OCI-LY7 (cell line): ENCODE results near the gene PITX2. TPM values are rescaled to one million over a fixed set of nuclear protein-coding genes. Genes with fewer than 3 reads are reported as not detected.

Source experiments
- BruUV-seq: library from RNA; stranded (reverse); fragments of 400-500 nt; replicated peaks from 2 replicates; lab custom pipeline; 2021; lab: Mats Ljungman, UMichigan
- CTCF ChIA-PET: fragments of 300-600 bp; sonication (Branson Sonifier 250); formaldehyde crosslinking; loops from one replicate; lab custom pipeline; 2022; ENCODE audit warnings: antibody characterized with exemption; ENCODE audit not compliant: unreplicated experiment; lab: Charles Lee
- POLR2A ChIA-PET: fragments of 300-600 bp; sonication (Branson Sonifier 250); formaldehyde crosslinking; loops from one replicate; lab custom pipeline; 2022; ENCODE audit warnings: antibody characterized with exemption; lab: Charles Lee
- DNase-seq: peaks from one replicate; pipeline ENCODE4 v3.0.0-alpha.2; 2015; ENCODE audit warnings: low spot score
- H2AFZ ChIP-seq: fragments of 200-600 bp; sonication (generic), shearing (Covaris generic); 2 replicates; pipeline ENCODE4 v1.6.1; 2014; ENCODE audit warnings: mild to moderate bottlenecking, antibody characterized with exemption, low read length, moderate library complexity
- H3K27ac ChIP-seq: fragments of 200-600 bp; sonication (generic); 2 replicates; pipeline ENCODE4 v1.5.1; 2014; ENCODE audit warnings: mixed run types, low read depth, mild to moderate bottlenecking, moderate library complexity, low read length, inconsistent platforms; ENCODE audit not compliant: poor library complexity, severe bottlenecking
- H3K36me3 ChIP-seq: fragments of 200-600 bp; sonication (generic); 2 replicates; pipeline ENCODE4 v1.6.1; 2014; ENCODE audit warnings: mild to moderate bottlenecking, antibody characterized with exemption, low read length, moderate library complexity, mixed read lengths; ENCODE audit not compliant: insufficient read depth
- H3K4me1 ChIP-seq: fragments of 200-600 bp; sonication (generic); 2 replicates; pipeline ENCODE4 v1.5.1; 2014; ENCODE audit warnings: mild to moderate bottlenecking, low read length; ENCODE audit not compliant: insufficient read depth, poor library complexity, severe bottlenecking
- H3K4me2 ChIP-seq: fragments of 200-600 bp; sonication (generic); 2 replicates; pipeline ENCODE4 v1.6.1; 2014; ENCODE audit warnings: mild to moderate bottlenecking, low read length
- H3K4me3 ChIP-seq: fragments of 200-600 bp; sonication (generic); 2 replicates; pipeline ENCODE4 v1.5.1; 2014; ENCODE audit warnings: mild to moderate bottlenecking, low read depth, low read length; ENCODE audit not compliant: poor library complexity, severe bottlenecking
- H3K79me2 ChIP-seq: fragments of 200-600 bp; sonication (generic); 2 replicates; pipeline ENCODE4 v1.6.1; 2016; ENCODE audit warnings: low read depth, mild to moderate bottlenecking, low read length, moderate library complexity, mixed read lengths; ENCODE audit not compliant: insufficient read depth
- H3K9me2 ChIP-seq: fragments of 200-600 bp; sonication (generic); 2 replicates; pipeline ENCODE4 v1.6.1; 2016; ENCODE audit warnings: mild to moderate bottlenecking, low read length, mixed read lengths; ENCODE audit not compliant: insufficient read depth
- H3K9me3 ChIP-seq: fragments of 200-600 bp; sonication (generic); 2 replicates; pipeline ENCODE4 v1.6.1; 2014; ENCODE audit warnings: mild to moderate bottlenecking, mixed run types, low read length, mixed read lengths
- H4K20me1 ChIP-seq: fragments of 200-600 bp; sonication (generic); 2 replicates; pipeline ENCODE4 v1.6.1; 2014; ENCODE audit warnings: mild to moderate bottlenecking, antibody characterized with exemption, low read length, moderate library complexity, mixed read lengths; ENCODE audit not compliant: insufficient read depth
- EZH2phosphoT487 ChIP-seq: fragments of 200-600 bp; sonication (generic); IDR thresholded peaks from 2 replicates; pipeline ENCODE4 v1.6.1; 2018; ENCODE audit warnings: low read depth, borderline replicate concordance, mild to moderate bottlenecking, mixed run types, antibody characterized with exemption, low read length, moderate library complexity, mixed read lengths
- intact Hi-C: fragments of 100-400 bp; cut with micrococcal nuclease; formaldehyde crosslinking; loops from one replicate; pipeline ENCODE4 v1.10.0; 2022; ENCODE audit not compliant: unreplicated experiment
- total RNA-seq, 2 experiments: library from RNA; depleted of rRNA in 1 of 2; stranded (reverse); fragments of >200 nt in 1 of 2; shearing (Covaris generic) in 1 of 2; gene quantifications; 2 replicates each; pipeline ENCODE4 v1.2.3, GENCODE V29; 2014 to 2022
- TF ChIP-seq, protein P1 (sequence below): fragments of 200-600 bp; sonication (generic); conservative IDR thresholded peaks from 2 replicates; pipeline ENCODE4 v1.5.1; 2014; ENCODE audit warnings: mild to moderate bottlenecking, antibody characterized with exemption, low read length, moderate library complexity, mixed read lengths

PITX2 gene
- total RNA-seq, 2 experiments from 2014 or later, result 4.4 to 6.5 TPM

DNA sequence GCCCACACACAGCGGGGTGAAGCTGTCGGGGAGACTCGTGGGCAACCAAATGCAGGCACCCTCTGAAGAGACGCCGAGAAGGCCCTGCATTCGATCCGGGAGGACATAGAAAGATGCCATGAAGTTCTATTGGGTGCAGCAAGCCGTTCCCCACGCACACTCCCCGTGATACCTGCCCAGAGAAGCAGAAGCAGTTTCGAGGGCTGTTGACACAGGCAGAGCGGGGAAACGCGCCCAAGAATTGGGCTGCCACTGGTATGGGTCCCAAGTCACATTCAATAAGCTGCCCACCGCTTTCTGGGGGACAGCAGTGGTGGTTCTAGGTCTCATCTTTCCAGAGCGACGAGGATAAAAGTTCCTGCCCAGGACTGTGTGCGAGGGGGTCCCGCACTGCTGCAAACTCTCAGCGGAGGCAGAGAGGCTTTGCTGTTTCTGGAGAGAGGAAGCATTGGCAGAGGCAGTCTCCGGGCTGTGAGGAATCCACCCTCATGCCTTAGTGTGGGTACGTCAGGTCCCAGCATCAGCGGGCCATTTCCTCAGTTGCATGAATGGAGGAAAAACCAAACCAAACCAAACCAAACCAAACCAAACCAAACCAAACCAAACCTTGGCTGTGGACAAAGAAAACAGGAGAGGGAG, 10.1 kb downstream of the PITX2 start:
- intact Hi-C loops, result no loop called here
- H3K4me1 ChIP-seq, result no peaks in the 10 kb centered on the region
- BruUV-seq, result no TSS peak
- no peak overlapping the region for H2AFZ ChIP-seq
- CTCF ChIA-PET, result no interaction called here
- H3K79me2 ChIP-seq, result no peaks in the 10 kb centered on the region
- TF ChIP-seq, protein P1, sequence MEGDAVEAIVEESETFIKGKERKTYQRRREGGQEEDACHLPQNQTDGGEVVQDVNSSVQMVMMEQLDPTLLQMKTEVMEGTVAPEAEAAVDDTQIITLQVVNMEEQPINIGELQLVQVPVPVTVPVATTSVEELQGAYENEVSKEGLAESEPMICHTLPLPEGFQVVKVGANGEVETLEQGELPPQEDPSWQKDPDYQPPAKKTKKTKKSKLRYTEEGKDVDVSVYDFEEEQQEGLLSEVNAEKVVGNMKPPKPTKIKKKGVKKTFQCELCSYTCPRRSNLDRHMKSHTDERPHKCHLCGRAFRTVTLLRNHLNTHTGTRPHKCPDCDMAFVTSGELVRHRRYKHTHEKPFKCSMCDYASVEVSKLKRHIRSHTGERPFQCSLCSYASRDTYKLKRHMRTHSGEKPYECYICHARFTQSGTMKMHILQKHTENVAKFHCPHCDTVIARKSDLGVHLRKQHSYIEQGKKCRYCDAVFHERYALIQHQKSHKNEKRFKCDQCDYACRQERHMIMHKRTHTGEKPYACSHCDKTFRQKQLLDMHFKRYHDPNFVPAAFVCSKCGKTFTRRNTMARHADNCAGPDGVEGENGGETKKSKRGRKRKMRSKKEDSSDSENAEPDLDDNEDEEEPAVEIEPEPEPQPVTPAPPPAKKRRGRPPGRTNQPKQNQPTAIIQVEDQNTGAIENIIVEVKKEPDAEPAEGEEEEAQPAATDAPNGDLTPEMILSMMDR, result no peak
- no peak for TF ChIP-seq EZH2phosphoT487
- no peak overlapping the region for H3K4me3 ChIP-seq
- DNase-seq, result no peak
- no peaks in the 10 kb centered on the region for H3K9me3 ChIP-seq
- H3K36me3 ChIP-seq, result no peaks in the 10 kb centered on the region
- H4K20me1 ChIP-seq, result no peaks in the 10 kb centered on the region
- no peak overlapping the region for H3K4me2 ChIP-seq
- H3K9me2 ChIP-seq, result no peaks in the 10 kb centered on the region
- no peak overlapping the region for H3K27ac ChIP-seq
- POLR2A ChIA-PET, result interaction anchor here (1.0 kb wide), 1 partner anchor 16 kb away, joined by 3 read pairs; no protein-coding TSS in a partner anchor

DNA sequence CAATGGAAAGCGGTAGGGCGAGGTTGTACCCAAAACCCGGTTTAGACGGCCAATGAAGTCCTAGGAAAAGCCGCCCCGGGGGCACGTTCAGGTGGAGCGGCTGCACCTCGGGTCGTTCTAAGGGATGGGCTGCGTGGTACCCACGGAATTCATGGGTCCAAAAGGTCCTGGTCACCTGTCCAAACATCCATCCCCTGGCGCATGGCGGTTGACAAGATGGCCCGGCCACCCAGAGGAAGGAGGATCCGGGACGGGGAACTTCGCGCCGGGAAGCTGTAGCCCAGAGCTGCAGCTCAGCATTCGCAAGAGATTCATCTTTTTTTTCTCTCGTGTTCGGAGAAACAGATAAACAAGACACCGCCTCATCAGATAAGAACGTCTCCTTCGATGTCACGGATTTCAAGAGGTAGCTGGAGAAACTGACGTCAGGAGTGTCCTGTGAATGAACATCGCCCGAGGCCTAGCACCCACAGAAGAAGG, 10.9 kb downstream of the PITX2 start:
- no peak overlapping the region for H3K4me2 ChIP-seq
- intact Hi-C loops, result no loop called here
- no peaks in the 10 kb centered on the region for H3K79me2 ChIP-seq
- no peak overlapping the region for H3K4me3 ChIP-seq
- POLR2A ChIA-PET, result no interaction called here
- no peaks in the 10 kb centered on the region for H3K9me3 ChIP-seq
- no TSS peak for BruUV-seq
- CTCF ChIA-PET, result no interaction called here
- H3K36me3 ChIP-seq, result no peaks in the 10 kb centered on the region
- H2AFZ ChIP-seq, result no peak overlapping the region
- no peaks in the 10 kb centered on the region for H3K4me1 ChIP-seq
- H3K27ac ChIP-seq, result no peak overlapping the region
- DNase-seq, result no peak
- TF ChIP-seq, protein P1, result no peak
- TF ChIP-seq EZH2phosphoT487, result no peak
- no peaks in the 10 kb centered on the region for H3K9me2 ChIP-seq
- no peaks in the 10 kb centered on the region for H4K20me1 ChIP-seq
